Mucosa of descending colon (tissue), 3 donors: ENCODE results near the gene MAP2K6. TPM values are rescaled to one million over a fixed set of nuclear protein-coding genes. Genes with fewer than 3 reads are reported as not detected.

Experiments used
- ATAC-seq: fragments of 200-7000 bp; cut with Tn5 transposase; one replicate; pipeline ENCODE4 v1.9.1; 2020; ENCODE audit warnings: mild to moderate bottlenecking, moderate library complexity
- DNase-seq, 3 donors: peaks; one replicate each; pipeline ENCODE4 v3.0.0-alpha.2; 2020
- H3K36me3 ChIP-seq: fragments of 200-600 bp; one replicate; pipeline ENCODE4 v1.8.0; 2021; ENCODE audit warnings: low read depth, mild to moderate bottlenecking
- H3K4me1 ChIP-seq: fragments of 200-600 bp; one replicate; pipeline ENCODE4 v1.8.0; 2021; ENCODE audit warnings: low read depth, mild to moderate bottlenecking
- H3K4me3 ChIP-seq: fragments of 200-600 bp; one replicate; pipeline ENCODE4 v1.8.0; 2021; ENCODE audit warnings: mild to moderate bottlenecking
- H3K9me3 ChIP-seq: fragments of 200-600 bp; one replicate; pipeline ENCODE4 v1.8.0; 2021; ENCODE audit warnings: mild to moderate bottlenecking
- intact Hi-C, 2 donors: fragments of 100-400 bp; cut with DNase I in 1 of 2; cut with micrococcal nuclease in 1 of 2; formaldehyde crosslinking; loops; one replicate each; pipeline versions ENCODE4 v1.11.0 to v1.11.1; 2022; cut with DNase I, micrococcal nuclease
- total RNA-seq, 3 donors: library from RNA; stranded (reverse); fragmentation: NEBNext Ultra II Directional in 2 of 3; extraction: Animal tissue kit (Norgen Biotek cat#: 25700) in 2 of 3; gene quantifications; one replicate each; pipeline versions ENCODE4 v1.2.1 to v1.2.4, GENCODE V29; 2021 to 2023
- TF ChIP-seq, protein P1 (sequence below): fragments of 200-600 bp; IDR thresholded peaks from one replicate; pipeline ENCODE4 v1.8.0; 2022; ENCODE audit warnings: antibody characterized with exemption, mild to moderate bottlenecking
- donor health status: DM: no; HTN: no; CAD: no; lungs with moderate emphysema.
- donor health status: DM: no; HTN: no; CAD: no.
- donor health status: DM: no; HTN: yes; CAD: no.

MAP2K6 gene
- total RNA-seq, 3 donors from 2014 or later, result 62.9 to 146 (median 117) TPM

DNA sequence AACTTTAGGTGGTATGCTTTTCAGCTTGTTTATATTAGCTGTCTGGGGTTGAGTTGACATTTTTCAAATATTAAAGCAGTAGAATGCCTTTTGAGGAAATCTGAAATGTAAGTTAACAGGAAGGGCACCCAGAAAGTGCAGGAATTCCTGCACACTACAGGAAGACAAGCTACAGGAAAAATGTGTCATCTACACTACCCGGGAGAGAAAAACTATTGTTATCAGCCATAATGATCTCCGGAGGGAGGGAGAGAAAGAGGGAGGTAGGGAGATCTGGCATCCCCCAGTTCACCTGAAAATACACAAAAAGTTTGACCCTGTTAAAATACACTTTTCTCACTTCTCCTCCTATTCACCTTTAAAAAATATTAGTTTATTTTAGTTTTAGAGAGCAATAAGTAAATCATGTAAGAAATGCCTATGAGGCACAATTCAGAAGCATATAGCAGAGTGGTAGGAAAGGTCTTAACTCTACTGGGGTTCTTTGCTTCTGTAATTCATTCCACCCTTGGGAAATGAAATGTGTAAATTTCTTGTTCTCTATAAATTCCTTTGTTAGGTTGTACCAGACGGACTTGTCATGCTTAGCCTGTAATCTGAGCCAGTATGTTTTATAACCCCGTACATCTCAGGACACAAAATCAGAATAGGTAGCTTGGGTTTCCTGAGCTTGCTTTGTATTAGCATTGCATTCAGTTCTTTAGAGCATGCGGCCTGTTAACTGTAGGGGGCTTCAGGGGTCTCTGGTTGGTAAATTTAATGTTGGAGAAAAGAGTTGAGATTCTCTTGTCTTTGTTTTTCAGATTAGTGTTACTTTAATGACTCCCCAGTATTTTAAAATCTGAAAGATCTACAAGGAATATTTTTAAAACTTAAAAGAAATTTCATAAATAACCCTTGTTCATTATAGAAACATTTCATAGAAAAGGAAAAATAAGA is 3.3 kb downstream of the MAP2K6 start:
- H3K36me3 ChIP-seq, result no peaks in the 10 kb centered on the region
- H3K4me1 ChIP-seq, result peaks cover 31% of the 10 kb centered on the region
- intact Hi-C loops, result loop anchor here in 1 of 2 donors (5.0 kb wide), 1 partner anchor 91 kb away; the partner anchor contains the start of gene ABCA5
- H3K4me3 ChIP-seq, result no peak overlapping the region
- TF ChIP-seq, protein P1, sequence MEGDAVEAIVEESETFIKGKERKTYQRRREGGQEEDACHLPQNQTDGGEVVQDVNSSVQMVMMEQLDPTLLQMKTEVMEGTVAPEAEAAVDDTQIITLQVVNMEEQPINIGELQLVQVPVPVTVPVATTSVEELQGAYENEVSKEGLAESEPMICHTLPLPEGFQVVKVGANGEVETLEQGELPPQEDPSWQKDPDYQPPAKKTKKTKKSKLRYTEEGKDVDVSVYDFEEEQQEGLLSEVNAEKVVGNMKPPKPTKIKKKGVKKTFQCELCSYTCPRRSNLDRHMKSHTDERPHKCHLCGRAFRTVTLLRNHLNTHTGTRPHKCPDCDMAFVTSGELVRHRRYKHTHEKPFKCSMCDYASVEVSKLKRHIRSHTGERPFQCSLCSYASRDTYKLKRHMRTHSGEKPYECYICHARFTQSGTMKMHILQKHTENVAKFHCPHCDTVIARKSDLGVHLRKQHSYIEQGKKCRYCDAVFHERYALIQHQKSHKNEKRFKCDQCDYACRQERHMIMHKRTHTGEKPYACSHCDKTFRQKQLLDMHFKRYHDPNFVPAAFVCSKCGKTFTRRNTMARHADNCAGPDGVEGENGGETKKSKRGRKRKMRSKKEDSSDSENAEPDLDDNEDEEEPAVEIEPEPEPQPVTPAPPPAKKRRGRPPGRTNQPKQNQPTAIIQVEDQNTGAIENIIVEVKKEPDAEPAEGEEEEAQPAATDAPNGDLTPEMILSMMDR, result no peak
- no peak for DNase-seq
- H3K9me3 ChIP-seq, result no peaks in the 10 kb centered on the region
- peak; percentile 41 for ATAC-seq

DNA sequence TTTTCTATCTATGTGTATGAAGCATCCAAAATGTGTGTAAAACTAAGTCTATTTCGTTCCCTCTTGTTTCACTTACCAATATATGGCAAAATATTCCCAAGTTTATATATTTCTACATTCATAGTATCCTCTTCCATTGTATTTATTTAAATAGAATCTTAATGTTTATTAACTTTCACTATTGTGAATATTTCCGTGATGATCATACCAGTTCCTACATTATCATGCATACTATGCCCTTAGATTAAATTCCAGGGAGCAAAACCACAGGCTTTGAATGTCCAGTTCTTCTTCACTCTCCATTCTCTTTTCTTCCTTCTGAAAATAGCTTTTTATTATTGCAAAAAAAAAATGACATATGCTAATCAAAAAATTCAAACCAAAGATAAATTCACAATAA is 4.0 kb downstream of the MAP2K6 start:
- intact Hi-C loops, result loop anchor here in 1 of 2 donors (5.0 kb wide), 1 partner anchor 91 kb away; the partner anchor contains the start of gene ABCA5
- no peaks in the 10 kb centered on the region for H3K9me3 ChIP-seq
- DNase-seq (no peak), ATAC-seq (no peak)
- TF ChIP-seq, protein P1, result no peak
- H3K4me1 ChIP-seq, result peaks cover 31% of the 10 kb centered on the region
- no peaks in the 10 kb centered on the region for H3K36me3 ChIP-seq
- no peak overlapping the region for H3K4me3 ChIP-seq

DNA sequence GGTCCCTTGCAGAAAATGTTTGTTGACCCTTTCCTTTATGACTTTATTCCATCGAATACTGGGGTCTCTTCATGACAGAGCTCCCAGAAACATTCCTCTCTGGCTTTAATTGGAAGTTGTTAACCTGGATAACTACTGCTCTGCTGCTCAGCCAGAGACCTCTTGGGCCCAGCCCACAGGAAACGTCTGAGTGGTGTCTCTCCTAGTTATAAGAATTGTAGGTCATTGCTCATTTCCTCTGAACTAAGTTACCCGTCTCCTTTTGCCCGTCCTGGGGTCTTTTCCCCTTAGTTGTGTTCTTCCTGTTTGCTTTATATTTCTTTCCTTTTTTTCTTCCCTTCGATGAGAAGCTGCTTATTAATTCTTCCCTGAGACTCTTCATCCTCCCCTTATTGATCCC is 9.0 kb downstream of the MAP2K6 start:
- DNase-seq (no peak), ATAC-seq (no peak)
- Histone ChIP-seq H3K4me1 (peaks cover 22% of the 10 kb centered on the region), H3K9me3 (no peaks in the 10 kb centered on the region), H3K36me3 (no peaks in the 10 kb centered on the region), H3K4me3 (no peak overlapping the region)
- intact Hi-C loops, result loop anchor here in 1 of 2 donors (10.0 kb wide), 1 partner anchor 81 kb away; no protein-coding TSS in a partner anchor
- TF ChIP-seq, protein P1, result no peak

DNA sequence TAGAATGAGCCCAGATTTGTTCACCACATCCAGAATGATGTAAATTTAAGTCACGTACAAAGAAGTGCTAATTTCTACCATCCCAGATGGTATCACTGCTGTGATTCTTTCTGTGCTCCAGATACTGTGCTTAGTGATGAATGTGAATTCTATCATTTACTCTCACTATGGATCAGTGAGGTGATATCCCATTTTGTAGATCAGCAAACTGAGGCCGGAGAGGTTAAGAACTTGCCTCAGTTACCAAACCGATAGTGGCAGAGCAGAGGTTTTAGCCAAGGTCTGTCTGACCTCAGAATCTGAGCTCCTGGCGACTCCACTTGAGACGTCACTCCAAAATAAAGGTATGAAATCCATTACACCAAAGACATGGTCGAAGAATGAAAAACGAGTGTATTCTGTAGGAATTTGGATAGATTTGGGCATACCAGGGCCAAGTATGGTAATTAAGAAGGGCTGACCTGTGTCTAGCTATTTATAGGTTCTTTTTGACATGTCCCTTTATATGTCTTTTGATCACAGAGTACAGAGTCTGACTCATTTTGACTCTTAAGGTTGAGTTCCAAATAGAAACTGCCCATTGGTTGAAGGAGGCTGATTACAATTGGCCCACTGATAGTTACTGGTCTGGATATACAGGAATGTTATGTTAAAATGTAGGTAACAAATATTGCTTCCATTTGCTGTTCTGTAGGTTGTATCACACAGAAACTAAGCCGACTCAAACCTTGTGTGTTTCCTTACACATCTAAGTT is 10.0 kb downstream of the MAP2K6 start:
- ATAC-seq (no peak), DNase-seq (no peak)
- Histone ChIP-seq H3K9me3 (no peaks in the 10 kb centered on the region), H3K4me1 (peaks cover 27% of the 10 kb centered on the region), H3K4me3 (no peak overlapping the region), H3K36me3 (no peaks in the 10 kb centered on the region)
- TF ChIP-seq, protein P1, result no peak
- intact Hi-C loops, result loop anchor here in 1 of 2 donors (10.0 kb wide), 1 partner anchor 80 kb away; no protein-coding TSS in a partner anchor

DNA sequence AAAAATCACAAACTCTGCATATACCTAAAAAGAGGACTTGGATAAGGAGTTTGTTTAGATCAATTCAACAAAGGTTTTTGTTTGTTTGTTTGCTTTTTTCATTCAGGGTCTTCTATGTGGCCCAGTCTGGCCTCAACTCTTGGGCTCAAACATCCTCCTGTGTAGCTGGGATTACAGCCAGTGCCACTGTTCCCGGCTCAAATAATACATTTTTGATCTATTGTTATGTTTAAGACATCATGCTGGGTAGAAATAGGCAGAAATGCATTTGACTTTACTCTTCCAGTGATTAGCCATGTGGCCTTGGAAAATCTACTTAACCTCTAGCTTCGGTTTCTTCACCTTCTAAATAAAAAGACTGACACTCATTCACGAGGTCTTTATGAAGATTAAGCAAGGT is 11.5 kb downstream of the MAP2K6 start:
- TF ChIP-seq, protein P1, result no peak
- no peak overlapping the region for H3K4me3 ChIP-seq
- DNase-seq (no peak), ATAC-seq (no peak)
- H3K36me3 ChIP-seq, result no peaks in the 10 kb centered on the region
- H3K9me3 ChIP-seq, result no peaks in the 10 kb centered on the region
- intact Hi-C loops, result loop anchor here in 1 of 2 donors (10.0 kb wide), 1 partner anchor 79 kb away; no protein-coding TSS in a partner anchor
- peaks cover 27% of the 10 kb centered on the region for H3K4me1 ChIP-seq
